GM12878 (cell line): Measurements from ENCODE around the gene FLOT1. TPM values are rescaled to one million over a fixed set of nuclear protein-coding genes. Genes with fewer than 3 reads are reported as not detected.

Source experiments
- BCL11A ChIP-seq: IDR thresholded peaks from 2 replicates; pipeline ENCODE4 v1.6.1; 2011; ENCODE audit warnings: low read depth, low read length
- EP300 ChIP-seq, 2 experiments: fragments of 150-350 bp in 1 of 2; IDR thresholded peaks; 2 replicates each; pipeline ENCODE4 v1.6.1; 2011 to 2012; ENCODE audit warnings: low read depth in 2 of 2, low read length in 2 of 2, borderline replicate concordance in 1 of 2, improper control_type of control experiment in 1 of 2, inconsistent platforms in 1 of 2; ENCODE audit not compliant: control insufficient read depth in 1 of 2
- HCFC1 ChIP-seq: fragments of 150-350 bp; IDR thresholded peaks from 2 replicates; pipeline ENCODE4 v1.6.1; 2014; ENCODE audit warnings: low read length
- IRF5 ChIP-seq: fragments of 450-650 bp; IDR thresholded peaks from 2 replicates; pipeline ENCODE4 v1.6.1; 2017; ENCODE audit warnings: borderline replicate concordance
- MAX ChIP-seq: IDR thresholded peaks from 2 replicates; pipeline ENCODE4 v1.6.1; 2012; ENCODE audit warnings: low read depth, low read length, improper control_type of control experiment
- MTA2 ChIP-seq: fragments of 450-650 bp; IDR thresholded peaks from 2 replicates; pipeline ENCODE4 v1.6.1; 2016; ENCODE audit warnings: low read depth, mild to moderate bottlenecking, moderate library complexity
- MTA3 ChIP-seq: IDR thresholded peaks from 2 replicates; pipeline ENCODE4 v1.6.1; 2012; ENCODE audit warnings: low read length, inconsistent platforms, borderline replicate concordance
- NFXL1 ChIP-seq: fragments of 450-650 bp; IDR thresholded peaks from 2 replicates; pipeline ENCODE4 v1.6.1; 2017; ENCODE audit warnings: antibody characterized with exemption, mild to moderate bottlenecking, borderline replicate concordance
- POLR2AphosphoS2 ChIP-seq: IDR thresholded peaks from 2 replicates; pipeline ENCODE4 v1.6.1; 2011; ENCODE audit warnings: low read depth, mild to moderate bottlenecking, low read length, improper control_type of control experiment, moderate library complexity
- RB1 ChIP-seq: fragments of 450-650 bp; formaldehyde crosslinking; IDR thresholded peaks from 2 replicates; pipeline ENCODE4 v1.6.1; 2017; ENCODE audit warnings: mild to moderate bottlenecking, borderline replicate concordance
- SRF ChIP-seq, 2 experiments: IDR thresholded peaks; 2 replicates each; pipeline ENCODE4 v1.6.1; 2011; ENCODE audit warnings: low read depth in 2 of 2, low read length in 2 of 2, mild to moderate bottlenecking in 1 of 2, moderate library complexity in 1 of 2
- STAT1 ChIP-seq: fragments of 450-650 bp; conservative IDR thresholded peaks from 2 replicates; pipeline ENCODE4 v1.6.1; 2014; ENCODE audit warnings: antibody characterized with exemption, mild to moderate bottlenecking
- TAF1 ChIP-seq: IDR thresholded peaks from 2 replicates; pipeline ENCODE4 v1.6.1; 2011; ENCODE audit warnings: mild to moderate bottlenecking, low read depth, low read length, borderline replicate concordance
- YY1 ChIP-seq: IDR thresholded peaks from 2 replicates; pipeline ENCODE4 v1.6.1; 2011; ENCODE audit warnings: low read depth, mild to moderate bottlenecking, low read length
- ZBTB33 ChIP-seq: fragments of 450-650 bp; IDR thresholded peaks from 2 replicates; pipeline ENCODE4 v1.6.1; 2017; ENCODE audit warnings: mild to moderate bottlenecking
- ZNF274 ChIP-seq: IDR thresholded peaks from one replicate; pipeline ENCODE4 v1.8.0; 2011; ENCODE audit not compliant: insufficient read length, insufficient read depth
- polyA plus RNA-seq, 11 experiments: library from polyadenylated mRNA; depleted of rRNA in 4 of 11; unstranded in 6 of 11; stranded (reverse) in 5 of 11; fragments of >200 nt; fragmentation: Nextera tagmentation in 4 of 11; fragmentation: Illumina TruSeq in 1 of 11; extraction: Ambion mirVana in 4 of 11; extraction: Trizol in 1 of 11; gene quantifications; 1 replicate in 1 of 11; 2 replicates in 10 of 11; pipeline versions ENCODE4 v1.2.1 to v1.2.3, GENCODE V29; 2011 to 2016; ENCODE audit warnings: inconsistent platforms in 2 of 11, missing spikeins in 2 of 11, low read depth in 1 of 11
- total RNA-seq, 4 experiments: library from RNA; depleted of rRNA in 3 of 4; stranded (reverse); fragments of >200 nt in 3 of 4; fragmentation: Illumina TruSeq in 1 of 4; extraction: Trizol in 1 of 4; gene quantifications; 2 replicates each; pipeline versions ENCODE4 v1.2.1 to v1.2.3, GENCODE V29; 2013 to 2021
- TF ChIP-seq, protein P1 (sequence below): IDR thresholded peaks from 2 replicates; pipeline ENCODE4 v1.6.1; 2012; ENCODE audit warnings: improper control_type of control experiment, low read depth, low read length; ENCODE audit not compliant: insufficient replicate concordance
- TF ChIP-seq, protein P2 (sequence below), 3 experiments: IDR thresholded peaks in 2 of 3; conservative IDR thresholded peaks in 1 of 3; 2 replicates each; pipeline ENCODE4 v1.5.1; 2011; ENCODE audit warnings: low read depth in 3 of 3, low read length in 3 of 3, mild to moderate bottlenecking in 3 of 3, control low read depth in 2 of 3, moderate library complexity in 2 of 3, inconsistent platforms in 1 of 3, mixed read lengths in 1 of 3; ENCODE audit not compliant: control insufficient read depth in 2 of 3, insufficient read depth in 1 of 3; ENCODE audit errors: extremely low read depth in 1 of 3

The FLOT1 gene
- total and polyA plus RNA-seq, 10 of the 15 experiments (the other 5 are each of a cell fraction or from before 2014, with no cell fraction given): 12.3 to 153 (median 112) TPM

DNA sequence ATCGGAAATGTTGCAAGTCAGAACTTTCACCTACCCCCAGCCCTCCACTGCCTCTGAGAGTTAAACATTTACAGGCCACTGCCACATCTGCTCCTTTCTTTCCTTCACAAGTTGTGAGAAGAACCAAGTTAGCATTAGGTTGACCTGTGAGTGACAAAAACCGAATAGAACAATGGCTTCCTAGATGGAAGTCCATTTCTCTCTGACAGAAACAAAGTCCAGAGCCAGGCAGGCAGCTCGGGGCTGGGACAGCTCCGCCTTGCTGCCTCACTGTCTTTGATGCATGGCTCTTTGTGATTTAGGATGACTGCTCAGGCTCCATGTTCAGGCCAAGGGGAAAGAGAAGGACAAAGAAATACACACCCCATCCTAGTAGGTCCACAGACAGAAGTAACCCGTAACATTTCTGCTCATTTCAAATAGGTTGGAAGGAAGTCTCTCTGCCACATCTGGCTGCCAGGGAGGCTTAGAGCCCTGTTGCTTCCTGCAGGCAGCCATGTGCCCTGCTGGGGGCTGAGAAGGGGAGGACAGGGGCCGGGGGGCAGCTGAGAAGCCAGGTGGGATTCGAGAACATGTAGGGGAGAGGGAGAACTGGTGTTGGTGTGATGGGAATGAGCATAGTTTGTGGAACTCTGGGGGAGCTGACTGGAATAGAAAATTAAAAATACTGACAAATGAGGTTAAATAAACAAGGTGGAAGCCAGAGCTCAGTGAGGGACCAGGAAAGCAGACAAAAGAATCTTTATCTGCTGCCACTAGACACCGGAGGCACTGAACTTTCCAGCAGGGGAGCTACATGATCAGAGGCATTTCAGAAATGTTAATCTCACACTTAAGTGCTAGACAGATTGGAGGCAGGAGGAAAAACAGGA lies 21.4 kb upstream of the FLOT1 start (continued):
- TF ChIP-seq ZBTB33 (no peak), MTA3 (no peak), ZNF274 (no peak), IRF5 (no peak), NFXL1 (no peak), YY1 (0 out of 2 replicates have a peak, but pooled peaks have one; percentile 37), RB1 (no peak; the same call in 1 of the 2 replicates), STAT1 (no peak), BCL11A (no peak), POLR2AphosphoS2 (no peak), SRF (IDR thresholded peaks at IDR 0.05; ENCODE audit: low read depth in 2 of 2, low read length in 2 of 2) (no peak), TAF1 (no peak), EP300 (IDR thresholded peaks at IDR 0.05; ENCODE audit: borderline replicate concordance in 1 of 2, control insufficient read depth in 1 of 2, low read depth in 2 of 2, low read length in 2 of 2) (peak in 1 of 2 experiments; percentile 30; a peak in 1 of 4 replicates), MAX (no peak), MTA2 (peak; percentile 67), HCFC1 (no peak)
- TF ChIP-seq, protein P1, sequence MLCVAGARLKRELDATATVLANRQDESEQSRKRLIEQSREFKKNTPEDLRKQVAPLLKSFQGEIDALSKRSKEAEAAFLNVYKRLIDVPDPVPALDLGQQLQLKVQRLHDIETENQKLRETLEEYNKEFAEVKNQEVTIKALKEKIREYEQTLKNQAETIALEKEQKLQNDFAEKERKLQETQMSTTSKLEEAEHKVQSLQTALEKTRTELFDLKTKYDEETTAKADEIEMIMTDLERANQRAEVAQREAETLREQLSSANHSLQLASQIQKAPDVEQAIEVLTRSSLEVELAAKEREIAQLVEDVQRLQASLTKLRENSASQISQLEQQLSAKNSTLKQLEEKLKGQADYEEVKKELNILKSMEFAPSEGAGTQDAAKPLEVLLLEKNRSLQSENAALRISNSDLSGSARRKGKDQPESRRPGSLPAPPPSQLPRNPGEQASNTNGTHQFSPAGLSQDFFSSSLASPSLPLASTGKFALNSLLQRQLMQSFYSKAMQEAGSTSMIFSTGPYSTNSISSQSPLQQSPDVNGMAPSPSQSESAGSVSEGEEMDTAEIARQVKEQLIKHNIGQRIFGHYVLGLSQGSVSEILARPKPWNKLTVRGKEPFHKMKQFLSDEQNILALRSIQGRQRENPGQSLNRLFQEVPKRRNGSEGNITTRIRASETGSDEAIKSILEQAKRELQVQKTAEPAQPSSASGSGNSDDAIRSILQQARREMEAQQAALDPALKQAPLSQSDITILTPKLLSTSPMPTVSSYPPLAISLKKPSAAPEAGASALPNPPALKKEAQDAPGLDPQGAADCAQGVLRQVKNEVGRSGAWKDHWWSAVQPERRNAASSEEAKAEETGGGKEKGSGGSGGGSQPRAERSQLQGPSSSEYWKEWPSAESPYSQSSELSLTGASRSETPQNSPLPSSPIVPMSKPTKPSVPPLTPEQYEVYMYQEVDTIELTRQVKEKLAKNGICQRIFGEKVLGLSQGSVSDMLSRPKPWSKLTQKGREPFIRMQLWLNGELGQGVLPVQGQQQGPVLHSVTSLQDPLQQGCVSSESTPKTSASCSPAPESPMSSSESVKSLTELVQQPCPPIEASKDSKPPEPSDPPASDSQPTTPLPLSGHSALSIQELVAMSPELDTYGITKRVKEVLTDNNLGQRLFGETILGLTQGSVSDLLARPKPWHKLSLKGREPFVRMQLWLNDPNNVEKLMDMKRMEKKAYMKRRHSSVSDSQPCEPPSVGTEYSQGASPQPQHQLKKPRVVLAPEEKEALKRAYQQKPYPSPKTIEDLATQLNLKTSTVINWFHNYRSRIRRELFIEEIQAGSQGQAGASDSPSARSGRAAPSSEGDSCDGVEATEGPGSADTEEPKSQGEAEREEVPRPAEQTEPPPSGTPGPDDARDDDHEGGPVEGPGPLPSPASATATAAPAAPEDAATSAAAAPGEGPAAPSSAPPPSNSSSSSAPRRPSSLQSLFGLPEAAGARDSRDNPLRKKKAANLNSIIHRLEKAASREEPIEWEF: no peak
- TF ChIP-seq, protein P2, sequence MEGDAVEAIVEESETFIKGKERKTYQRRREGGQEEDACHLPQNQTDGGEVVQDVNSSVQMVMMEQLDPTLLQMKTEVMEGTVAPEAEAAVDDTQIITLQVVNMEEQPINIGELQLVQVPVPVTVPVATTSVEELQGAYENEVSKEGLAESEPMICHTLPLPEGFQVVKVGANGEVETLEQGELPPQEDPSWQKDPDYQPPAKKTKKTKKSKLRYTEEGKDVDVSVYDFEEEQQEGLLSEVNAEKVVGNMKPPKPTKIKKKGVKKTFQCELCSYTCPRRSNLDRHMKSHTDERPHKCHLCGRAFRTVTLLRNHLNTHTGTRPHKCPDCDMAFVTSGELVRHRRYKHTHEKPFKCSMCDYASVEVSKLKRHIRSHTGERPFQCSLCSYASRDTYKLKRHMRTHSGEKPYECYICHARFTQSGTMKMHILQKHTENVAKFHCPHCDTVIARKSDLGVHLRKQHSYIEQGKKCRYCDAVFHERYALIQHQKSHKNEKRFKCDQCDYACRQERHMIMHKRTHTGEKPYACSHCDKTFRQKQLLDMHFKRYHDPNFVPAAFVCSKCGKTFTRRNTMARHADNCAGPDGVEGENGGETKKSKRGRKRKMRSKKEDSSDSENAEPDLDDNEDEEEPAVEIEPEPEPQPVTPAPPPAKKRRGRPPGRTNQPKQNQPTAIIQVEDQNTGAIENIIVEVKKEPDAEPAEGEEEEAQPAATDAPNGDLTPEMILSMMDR (IDR thresholded peaks at IDR 0.05 in 2 of 3, conservative IDR thresholded peaks at IDR 0.05 in 1 of 3; ENCODE audit: control insufficient read depth in 2 of 3, extremely low read depth in 1 of 3, insufficient read depth in 1 of 3, low read depth in 3 of 3, low read length in 3 of 3): no peak
